NCI-H524 (cell line): ENCODE measurements around the gene NCDN.
"Not testable (repeated sequence)": the region's sequence is repeated elsewhere in the genome, so short reads cannot be mapped to it uniquely, and the experiment has no call there.

Experiments used
- DNase-seq, 2 experiments: peaks; one replicate each; lab custom pipeline; 2025; lab: John Stamatoyannopoulos, UW

NCDN gene

DNA sequence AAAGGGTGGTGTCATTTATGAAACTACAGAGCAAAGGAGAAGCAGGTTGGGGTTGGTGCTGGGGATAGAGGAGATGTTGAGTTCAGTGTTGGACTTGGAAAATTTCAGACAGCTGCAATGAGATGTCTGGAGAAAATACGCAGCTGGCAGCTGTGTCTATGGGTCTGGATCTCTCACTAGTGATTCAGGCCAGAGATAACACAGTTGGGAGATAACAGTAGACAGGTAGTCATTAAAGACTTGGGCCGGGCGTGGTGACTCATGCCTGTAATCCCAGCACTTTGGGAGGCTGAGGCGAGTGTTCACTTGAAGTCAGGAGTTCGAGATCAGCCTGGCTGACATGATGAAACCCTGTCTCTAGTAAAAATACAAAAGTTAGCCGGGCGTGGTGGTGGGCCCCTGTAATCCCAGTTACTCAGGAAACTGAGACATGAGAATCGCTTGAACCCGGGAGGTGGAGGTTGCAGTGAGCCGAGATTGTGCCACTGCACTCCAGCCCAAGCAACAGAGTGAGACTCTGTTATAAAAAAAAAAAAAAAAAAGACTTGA lies 13.1 kb downstream of the NCDN start:
- DNase-seq, result no peak

DNA sequence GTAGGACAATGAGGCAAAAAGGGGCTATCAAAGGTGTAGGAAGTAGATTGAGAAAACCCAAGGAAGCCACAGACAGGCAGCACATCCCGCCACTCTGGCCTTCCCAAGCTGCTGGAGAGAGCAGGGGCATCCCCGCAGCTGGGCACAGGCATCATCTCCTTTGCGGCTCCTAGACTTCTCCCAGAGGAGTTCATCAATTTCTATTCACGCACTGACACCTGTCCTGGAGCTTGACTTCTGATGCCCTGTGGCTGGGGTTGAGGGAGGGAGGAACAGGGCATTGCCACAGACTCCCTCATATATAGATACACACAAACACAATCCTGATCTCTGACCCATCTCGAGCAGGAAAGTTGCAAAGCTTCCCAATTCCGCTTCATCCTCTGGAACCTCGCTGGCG lies 13.7 kb downstream of the NCDN start:
- DNase-seq, result no peak

DNA sequence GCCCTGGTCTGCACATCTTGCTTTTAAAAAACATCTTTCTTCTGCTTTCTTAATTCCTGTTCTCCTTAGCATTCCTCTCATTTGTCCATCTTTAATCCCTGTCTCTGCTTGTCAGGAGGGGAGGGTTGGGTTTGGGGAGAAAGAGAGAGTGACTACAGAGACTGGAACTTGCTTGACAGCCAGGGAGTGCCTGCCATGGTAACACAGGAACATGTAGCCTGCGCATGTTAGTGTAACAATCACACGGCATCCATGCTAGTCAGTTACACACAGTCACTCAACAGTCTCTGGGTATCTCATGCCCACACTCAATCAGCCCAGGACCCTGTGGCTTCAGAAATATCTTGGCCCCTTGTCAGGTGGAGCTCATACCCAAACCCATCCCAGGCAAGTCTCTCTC lies 14.7 kb downstream of the NCDN start:
- no peak for DNase-seq

DNA sequence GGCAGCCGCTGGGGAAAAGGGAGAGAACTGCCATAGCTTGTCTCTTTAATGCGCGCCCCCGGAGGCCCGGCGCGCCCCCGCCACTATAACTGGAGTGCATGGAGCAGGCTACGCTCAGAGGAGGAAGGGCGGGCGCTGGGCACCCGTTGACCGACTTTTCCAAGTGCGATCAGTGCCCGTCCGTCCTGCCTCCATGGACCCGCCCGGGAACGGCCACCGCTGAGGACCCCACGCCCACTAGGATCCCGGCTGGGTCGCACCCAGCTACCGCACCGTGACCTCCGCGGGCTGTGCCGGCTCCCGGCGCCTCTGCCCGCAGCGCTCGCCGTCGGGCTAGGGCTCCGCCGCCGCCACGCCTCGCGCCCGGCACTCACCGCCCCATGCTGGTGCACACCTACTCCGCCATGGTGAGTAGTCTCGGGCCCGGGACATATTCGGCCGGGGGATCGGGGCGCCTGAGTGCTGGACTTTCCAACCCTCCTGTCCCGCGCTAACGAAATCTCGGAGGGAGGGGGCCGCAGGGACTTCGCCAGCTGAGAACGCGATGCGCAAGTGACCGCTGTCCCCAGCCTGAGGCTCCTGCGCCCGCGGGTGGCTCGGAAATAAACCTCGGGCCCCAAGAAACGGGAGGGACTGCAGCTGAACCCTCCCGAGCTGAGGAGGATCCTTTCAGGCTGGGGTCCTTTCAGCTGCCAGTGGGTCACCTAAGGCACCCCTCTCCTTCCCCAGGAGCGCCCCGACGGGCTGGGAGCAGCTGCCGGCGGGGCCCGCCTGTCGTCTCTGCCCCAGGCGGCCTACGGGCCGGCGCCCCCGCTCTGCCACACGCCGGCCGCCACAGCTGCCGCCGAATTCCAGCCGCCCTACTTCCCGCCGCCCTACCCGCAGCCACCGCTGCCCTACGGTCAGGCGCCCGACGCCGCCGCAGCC lies 15.9 kb downstream of the NCDN start, which contains the start of gene TFAP2E:
TSS of gene TFAP2E (plus strand) at position 117 of the 927 bp plus-strand sequence. CDS start at position 381, 264 bp downstream.
- DNase-seq, result peak in 1 of 2 experiments; percentile 37

DNA sequence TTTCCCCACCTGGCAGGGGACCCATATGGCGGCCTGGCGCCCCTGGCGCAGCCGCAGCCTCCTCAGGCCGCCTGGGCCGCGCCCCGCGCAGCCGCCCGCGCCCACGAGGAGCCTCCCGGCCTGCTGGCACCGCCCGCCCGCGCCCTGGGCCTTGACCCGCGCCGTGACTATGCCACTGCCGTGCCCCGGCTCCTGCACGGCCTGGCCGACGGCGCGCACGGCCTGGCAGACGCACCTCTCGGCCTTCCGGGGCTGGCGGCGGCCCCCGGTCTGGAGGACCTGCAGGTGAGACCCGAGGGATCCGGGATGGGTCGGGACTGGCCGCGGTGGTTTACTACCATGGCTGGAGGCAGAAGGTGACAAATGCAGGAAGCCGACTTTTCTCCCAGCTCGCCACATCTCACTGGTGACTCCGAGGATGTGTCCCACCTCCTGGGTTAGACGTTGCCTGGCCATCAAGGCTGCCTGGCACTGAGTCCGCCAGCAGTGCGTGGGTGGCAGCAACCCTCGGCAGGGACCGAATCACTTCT lies 16.6 kb downstream of the NCDN start:
- DNase-seq, result no peak

DNA sequence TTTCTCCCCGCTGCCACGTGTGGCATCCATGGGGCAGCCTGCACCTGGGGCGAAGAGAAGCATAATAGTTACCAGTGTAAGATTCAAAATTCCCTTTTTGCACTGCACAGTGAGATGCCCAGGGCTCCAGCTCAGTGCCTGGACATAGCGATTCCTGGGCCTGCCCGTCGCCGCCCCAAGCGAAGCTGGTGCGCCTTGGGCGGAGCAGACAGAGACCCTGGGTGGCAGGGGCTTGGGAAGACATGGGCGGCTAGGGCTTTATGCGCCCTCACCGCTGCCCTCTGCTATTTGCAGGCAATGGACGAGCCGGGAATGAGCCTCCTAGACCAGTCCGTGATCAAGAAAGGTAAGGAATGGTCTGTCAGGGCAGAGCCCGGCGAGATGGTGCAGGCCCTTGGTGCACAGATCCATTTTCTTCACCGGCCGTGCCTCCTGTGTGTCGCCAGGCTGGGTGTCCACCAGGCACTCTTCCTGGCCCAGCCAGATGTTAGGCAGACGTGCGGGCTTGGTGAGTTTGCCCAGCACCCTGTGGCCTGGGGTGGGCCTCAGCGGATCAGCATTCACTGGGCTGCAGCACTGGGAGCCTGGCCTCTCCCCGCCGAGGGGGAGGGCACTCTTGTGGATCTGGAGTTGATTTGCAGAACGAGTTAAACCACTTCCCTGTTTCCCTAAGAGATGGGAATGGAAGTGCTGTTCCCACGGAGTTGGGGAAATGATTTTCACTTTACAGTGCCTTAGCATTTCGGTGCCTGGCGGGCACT lies 17.2 kb downstream of the NCDN start:
- DNase-seq, result no peak

DNA sequence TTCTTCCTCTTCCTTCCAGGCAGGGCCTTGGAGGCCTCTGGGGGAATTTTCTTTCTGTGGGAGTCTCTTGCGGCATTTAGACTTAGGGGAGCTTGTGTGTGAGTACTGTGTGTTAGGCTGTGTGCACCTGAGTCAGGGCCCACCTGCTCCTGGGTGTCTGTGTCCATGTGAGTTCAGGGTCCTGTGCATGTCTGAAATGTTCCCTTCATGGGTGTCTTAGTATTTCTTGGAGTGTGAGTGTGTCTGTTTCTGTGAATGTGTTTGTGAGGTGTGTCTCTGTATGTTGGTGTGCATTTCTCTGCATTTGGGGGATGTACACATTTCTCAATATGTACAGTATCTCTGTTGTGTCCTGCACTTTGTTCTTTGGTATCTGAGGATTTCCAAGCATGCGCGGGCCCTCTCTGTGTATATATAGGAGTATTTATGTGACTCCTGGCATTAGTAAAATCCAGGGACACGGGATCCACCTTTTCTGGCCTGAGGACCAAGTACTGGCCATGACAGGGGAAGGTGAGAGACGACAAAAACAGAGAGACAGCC lies 17.9 kb downstream of the NCDN start:
- DNase-seq, result no peak

DNA sequence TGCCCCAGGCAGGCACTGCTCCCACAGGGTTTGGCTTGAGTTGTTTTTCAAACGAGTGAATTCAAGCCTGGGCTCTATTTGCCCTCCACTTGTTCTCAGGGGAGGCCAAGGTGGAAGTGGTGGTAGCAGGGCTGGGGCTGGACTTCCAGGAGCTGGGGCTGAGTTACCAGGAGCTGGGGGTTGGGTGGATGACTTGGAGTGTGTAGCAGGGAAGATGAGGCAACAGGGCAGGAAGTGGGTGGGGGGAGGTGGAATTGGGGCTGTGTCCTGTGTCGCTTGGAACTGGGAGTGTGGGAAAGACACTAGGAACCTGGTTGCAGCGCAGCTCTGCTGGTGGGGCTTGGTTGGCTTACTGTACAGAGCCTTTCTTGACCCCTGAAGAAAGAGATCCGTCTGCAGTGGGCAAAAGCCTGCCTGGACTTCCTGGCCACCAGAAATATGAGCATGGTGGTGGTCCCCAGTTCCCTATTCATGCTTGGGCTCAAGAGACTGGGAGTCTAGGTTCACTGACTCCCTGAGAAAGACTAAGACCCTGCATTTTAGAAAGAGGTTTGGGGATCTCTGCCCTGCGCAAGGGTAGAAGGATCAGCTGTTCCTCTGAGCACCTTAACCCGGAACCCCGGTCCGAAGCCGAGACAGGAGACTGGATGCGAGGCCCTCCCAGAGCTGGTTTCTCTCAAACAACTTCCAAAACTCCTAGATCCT lies 18.6 kb downstream of the NCDN start:
- no peak for DNase-seq

DNA sequence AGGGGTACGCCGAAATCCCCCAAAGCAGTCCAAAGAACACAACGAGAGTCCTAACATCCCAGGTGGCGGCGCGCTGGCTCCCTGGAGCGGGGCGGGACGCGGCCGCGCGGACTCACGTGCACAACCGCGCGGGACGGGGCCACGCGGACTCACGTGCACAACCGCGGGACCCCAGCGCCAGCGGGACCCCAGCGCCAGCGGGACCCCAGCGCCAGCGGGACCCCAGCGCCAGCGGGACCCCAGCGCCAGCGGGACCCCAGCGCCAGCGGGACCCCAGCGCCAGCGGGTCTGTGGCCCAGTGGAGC lies 19.1 kb downstream of the NCDN start:
- not testable (repeated sequence) for DNase-seq

DNA sequence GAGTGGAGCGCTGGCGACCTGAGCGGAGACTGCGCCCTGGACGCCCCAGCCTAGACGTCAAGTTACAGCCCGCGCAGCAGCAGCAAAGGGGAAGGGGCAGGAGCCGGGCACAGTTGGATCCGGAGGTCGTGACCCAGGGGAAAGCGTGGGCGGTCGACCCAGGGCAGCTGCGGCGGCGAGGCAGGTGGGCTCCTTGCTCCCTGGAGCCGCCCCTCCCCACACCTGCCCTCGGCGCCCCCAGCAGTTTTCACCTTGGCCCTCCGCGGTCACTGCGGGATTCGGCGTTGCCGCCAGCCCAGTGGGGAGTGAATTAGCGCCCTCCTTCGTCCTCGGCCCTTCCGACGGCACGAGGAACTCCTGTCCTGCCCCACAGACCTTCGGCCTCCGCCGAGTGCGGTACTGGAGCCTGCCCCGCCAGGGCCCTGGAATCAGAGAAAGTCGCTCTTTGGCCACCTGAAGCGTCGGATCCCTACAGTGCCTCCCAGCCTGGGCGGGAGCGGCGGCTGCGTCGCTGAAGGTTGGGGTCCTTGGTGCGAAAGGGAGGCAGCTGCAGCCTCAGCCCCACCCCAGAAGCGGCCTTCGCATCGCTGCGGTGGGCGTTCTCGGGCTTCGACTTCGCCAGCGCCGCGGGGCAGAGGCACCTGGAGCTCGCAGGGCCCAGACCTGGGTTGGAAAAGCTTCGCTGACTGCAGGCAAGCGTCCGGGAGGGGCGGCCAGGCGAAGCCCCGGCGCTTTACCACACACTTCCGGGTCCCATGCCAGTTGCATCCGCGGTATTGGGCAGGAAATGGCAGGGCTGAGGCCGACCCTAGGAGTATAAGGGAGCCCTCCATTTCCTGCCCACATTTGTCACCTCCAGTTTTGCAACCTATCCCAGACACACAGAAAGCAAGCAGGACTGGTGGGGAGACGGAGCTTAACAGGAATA lies 19.7 kb downstream of the NCDN start:
- DNase-seq, result no peak

DNA sequence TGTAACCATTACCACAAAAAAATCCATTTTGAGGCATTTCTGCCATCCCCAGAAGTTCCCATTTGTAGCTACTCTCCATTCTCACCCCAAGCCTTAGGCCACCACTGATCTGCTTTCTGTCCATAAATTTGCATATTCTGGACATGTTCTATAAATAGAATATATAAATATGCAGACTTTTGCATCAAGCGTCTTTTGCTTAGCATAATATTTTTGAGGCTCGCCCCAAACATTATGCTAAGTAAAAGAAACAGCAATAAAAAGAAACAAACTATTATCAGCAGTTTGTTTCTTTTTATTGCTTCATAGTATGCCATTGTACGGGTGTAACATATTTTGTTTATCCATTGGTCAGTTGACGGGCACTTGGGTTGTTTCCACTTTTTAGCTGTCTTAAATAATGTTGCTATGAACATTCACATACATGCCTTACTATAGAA lies 23.4 kb downstream of the NCDN start:
- DNase-seq, result no peak

DNA sequence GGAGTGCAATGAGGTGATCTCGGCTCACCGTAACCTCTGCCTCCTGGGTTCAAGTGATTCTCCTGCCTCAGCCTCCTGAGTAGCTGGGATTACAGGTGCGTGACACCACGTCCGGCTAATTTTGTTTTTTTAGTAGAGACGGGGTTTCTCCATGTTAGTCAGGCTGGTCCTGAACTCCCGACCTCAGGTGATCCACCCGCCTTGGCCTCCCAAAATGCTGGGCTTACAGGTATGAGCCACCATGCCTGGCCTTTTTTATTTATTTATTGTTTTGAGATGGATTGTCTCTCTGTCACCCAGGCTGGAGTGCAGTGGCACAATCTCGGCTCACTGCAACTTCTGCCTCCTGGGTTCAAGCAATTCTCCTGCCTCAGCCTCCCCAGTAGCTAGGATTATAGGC lies 24.0 kb downstream of the NCDN start:
- not testable (repeated sequence) for DNase-seq

DNA sequence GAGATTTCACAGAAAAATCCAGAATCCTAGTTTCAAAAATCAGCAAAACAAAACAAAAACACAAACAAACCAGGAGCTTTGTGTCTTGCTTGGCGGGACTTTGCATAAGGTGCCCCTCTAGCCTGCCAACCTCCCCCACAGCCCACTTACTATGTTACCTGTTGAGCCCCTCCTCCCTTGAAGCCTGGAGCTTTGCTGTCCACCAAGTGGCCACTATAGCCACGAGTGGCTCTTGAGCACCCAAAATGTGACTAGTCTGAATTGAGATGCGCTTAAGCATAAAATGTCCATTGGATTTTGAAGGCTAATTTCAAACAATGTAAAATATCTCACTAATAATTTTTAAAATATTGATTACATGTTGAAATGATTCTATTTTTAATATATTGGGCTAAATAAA lies 27.7 kb downstream of the NCDN start:
- no peak for DNase-seq

DNA sequence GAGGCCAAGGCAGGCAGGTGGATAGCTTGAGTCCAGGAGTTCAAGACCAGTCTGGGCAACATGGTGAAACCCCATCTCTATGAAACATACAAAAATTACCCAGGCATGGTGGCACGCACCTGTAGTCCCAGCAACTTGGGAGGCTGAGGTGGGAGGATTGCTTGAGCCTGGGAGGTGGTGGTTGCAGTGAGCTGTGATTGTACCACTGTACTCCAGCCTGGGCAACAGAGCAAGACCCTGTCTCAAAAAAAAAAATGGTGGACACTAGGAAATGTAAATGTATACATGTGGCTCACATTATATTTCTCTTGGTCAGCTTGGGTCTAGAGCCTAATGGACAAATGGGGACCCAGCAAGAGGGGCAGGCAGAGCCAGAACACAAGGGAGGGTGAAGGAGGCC lies 28.2 kb downstream of the NCDN start:
- not testable (repeated sequence) for DNase-seq

DNA sequence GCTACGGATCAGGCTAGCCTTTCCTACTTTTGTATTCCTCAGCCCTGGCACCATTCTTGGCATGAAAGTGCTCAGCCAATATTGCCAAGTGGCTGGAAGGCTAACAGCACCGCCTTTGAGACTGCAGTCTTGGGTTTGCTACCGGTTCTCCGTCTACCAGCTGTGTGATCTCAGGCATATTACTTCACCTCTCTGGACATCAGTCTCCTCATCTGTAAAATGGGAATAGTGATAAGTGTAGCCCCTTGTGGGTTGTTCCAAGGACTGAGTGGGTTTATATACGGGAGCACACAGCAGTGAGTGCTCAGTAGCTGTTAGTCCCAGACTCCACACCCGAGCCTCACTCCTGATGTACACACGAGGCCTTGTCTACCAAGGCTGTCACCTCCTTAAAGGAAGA lies 29.2 kb downstream of the NCDN start:
- no peak for DNase-seq

DNA sequence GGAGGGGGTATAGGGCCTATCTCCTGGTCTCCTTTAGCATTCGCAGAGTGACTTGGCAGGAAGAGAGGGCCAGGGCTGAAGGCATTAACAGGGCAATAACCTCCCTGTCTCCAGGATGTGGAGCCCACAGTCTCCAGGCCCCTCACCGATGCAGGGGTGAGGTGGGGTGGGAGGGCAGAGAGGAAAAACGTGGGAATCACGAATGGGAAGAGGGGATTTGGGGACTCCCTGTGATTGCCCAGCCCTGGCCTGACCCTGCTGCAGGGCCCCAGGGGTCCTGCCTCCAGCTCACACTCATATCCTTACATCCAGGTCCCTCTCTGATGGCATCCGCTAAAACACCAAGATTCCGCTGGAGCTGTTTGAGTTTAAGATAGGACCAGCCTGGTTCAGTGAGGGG lies 30.1 kb downstream of the NCDN start:
- DNase-seq, result no peak

DNA sequence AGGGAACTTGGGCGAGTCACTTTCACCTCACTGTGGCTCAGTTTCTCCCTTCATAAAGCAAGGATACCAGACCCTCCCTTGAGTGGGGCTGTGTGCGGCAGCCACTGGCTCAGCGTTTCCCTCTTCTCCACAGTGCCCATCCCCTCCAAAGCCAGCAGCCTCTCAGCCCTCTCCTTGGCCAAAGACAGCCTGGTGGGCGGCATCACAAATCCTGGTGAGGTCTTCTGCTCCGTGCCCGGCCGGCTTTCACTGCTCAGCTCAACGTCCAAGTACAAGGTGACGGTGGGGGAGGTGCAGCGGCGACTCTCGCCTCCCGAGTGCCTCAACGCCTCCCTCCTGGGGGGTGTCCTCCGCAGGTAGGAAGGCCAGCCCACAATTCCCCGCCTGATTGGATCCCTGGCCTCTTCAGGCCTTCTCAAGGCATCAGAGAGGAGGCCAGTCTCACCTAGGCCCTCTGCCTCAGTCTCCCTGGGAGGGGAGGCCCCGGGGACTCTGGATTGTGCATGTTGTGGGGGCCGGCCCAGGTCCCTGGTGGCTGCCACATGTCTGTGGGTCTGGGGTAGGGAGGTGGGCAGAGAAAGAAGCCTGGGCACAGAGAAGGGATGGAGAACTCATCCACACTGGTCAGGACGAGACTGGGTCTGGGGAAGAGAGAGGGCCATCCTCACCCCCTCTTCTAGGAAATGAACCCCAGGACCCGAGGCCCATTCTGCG lies 30.8 kb downstream of the NCDN start:
- DNase-seq, result no peak

DNA sequence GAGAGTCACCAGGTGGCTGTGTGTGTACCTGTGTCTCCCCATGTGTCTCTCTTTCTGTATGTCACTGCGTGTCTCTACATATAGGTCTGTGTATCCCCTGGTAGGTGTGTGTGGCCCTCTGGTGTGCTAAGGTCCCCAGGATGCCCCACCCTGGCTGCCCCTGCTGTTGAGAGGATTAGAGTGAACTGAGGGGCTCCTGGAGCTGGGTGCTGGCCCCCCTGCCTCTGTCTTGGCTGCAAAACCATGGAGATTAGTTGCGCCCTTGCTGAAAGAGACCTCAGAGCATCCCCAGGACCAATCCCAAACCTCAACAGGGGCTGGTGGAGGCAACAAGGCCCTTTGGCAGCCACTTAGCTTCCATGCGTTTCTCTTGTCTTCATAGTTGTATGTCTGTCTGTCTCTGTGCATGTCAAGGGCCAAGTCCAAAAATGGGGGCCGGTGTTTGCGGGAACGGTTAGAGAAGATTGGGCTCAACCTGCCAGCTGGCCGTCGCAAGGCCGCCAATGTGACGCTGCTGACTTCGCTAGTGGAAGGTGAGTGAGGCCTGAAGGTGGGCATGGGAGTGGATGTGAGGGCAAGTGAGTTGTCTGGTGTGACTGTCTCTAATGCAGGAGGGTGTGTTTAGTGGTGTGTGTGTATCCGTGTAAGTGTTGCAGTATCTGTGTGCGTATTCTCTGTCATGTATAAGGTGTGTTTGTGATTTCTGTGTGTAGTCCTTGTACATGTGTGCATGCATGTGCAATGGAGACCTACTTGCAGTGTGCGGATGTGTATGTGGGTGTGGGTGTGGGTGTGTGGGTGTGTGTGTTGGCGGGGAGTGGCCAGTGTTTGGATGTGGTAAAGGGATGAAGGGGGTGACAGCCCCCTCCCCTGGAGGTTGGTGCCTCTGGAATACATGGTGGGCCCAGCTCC lies 32.2 kb downstream of the NCDN start:
- DNase-seq, result no peak
